ENCODE measurements around the gene NEK4. TPM values are rescaled to one million over a fixed set of nuclear protein-coding genes. Genes with fewer than 3 reads are reported as not detected.

Gene NEK4
- total RNA-seq, 1 donor from 2014 or later: 11.4 TPM

GRCh38 chr3:52789746-52790040, 19.0 kb upstream of the NEK4 start:
- intact Hi-C loops (cut with DNase I): no loop called here
- H3K4me3 ChIP-seq: no peak overlapping the region
- DNase-seq (ENCODE audit: low spot score in 2 of 2): no peak

GRCh38 chr3:52788890-52789745, 18.4 kb upstream of the NEK4 start:
- Histone ChIP-seq H3K36me3 (no peaks in the 10 kb centered on the region), H3K27me3 (no peaks in the 10 kb centered on the region), H3K9me3 (no peaks in the 10 kb centered on the region), H3K4me1 (no peaks in the 10 kb centered on the region), H3K27ac (no peak overlapping the region), H3K4me3 (no peak overlapping the region)
- intact Hi-C loops (cut with DNase I): no loop called here
- no peak for TF ChIP-seq CTCF (IDR thresholded peaks at IDR 0.05)
- DNase-seq (ENCODE audit: low spot score in 2 of 2): no peak

More at GRCh38 chr3:52789746-52790040, 19.0 kb upstream of the NEK4 start:
- no peak for TF ChIP-seq CTCF (IDR thresholded peaks at IDR 0.05)
- Histone ChIP-seq H3K27ac (no peak overlapping the region), H3K36me3 (no peaks in the 10 kb centered on the region), H3K27me3 (no peaks in the 10 kb centered on the region), H3K9me3 (no peaks in the 10 kb centered on the region), H3K4me1 (no peaks in the 10 kb centered on the region)

- no peak for DNase-seq (ENCODE audit: low spot score in 2 of 2)
- Histone ChIP-seq H3K27ac (no peak overlapping the region), H3K9me3 (no peaks in the 10 kb centered on the region), H3K36me3 (no peaks in the 10 kb centered on the region), H3K27me3 (no peaks in the 10 kb centered on the region), H3K4me3 (no peak overlapping the region), H3K4me1 (no peaks in the 10 kb centered on the region)
- no peak for TF ChIP-seq CTCF (IDR thresholded peaks at IDR 0.05)
- intact Hi-C loops (cut with DNase I): no loop called here
Measured at GRCh38 chr3:52787672-52788625, 17.2 kb upstream of the NEK4 start.

- Histone ChIP-seq H3K4me1 (no peaks in the 10 kb centered on the region), H3K36me3 (no peaks in the 10 kb centered on the region), H3K9me3 (no peaks in the 10 kb centered on the region), H3K4me3 (no peak overlapping the region), H3K27me3 (no peaks in the 10 kb centered on the region), H3K27ac (no peak overlapping the region)
- intact Hi-C loops (cut with DNase I): no loop called here
- DNase-seq (ENCODE audit: low spot score in 2 of 2): no peak
- no peak for TF ChIP-seq CTCF (IDR thresholded peaks at IDR 0.05)
Measured at GRCh38 chr3:52787246-52787645, 16.5 kb upstream of the NEK4 start.

GRCh38 chr3:52786330-52787215, 15.8 kb upstream of the NEK4 start:
- intact Hi-C loops (cut with DNase I): no loop called here
- Histone ChIP-seq H3K36me3 (no peaks in the 10 kb centered on the region), H3K4me3 (no peak overlapping the region), H3K27me3 (no peaks in the 10 kb centered on the region), H3K4me1 (no peaks in the 10 kb centered on the region), H3K9me3 (no peaks in the 10 kb centered on the region), H3K27ac (no peak overlapping the region)
- no peak for TF ChIP-seq CTCF (IDR thresholded peaks at IDR 0.05)
- DNase-seq (ENCODE audit: low spot score in 2 of 2): no peak

All from ascending aorta (tissue), 2 donors.